Uterine smooth muscle cell (primary cell): ENCODE results near the gene CAST. TPM values are rescaled to one million over a fixed set of nuclear protein-coding genes. Genes with fewer than 3 reads are reported as not detected.

Experiments
- total RNA-seq: library from RNA; depleted of rRNA; stranded (reverse); fragments of >200 nt; gene quantifications from 2 replicates; pipeline ENCODE4 v1.2.3, GENCODE V29; 2014

The CAST gene
- 237 and 239 TPM in 2 replicates for total RNA-seq

GRCh38 chr5:96661855-96662724 is at the start of gene CAST:
Gene CAST, plus strand, starts transcription at chr5:96662376. Its CDS starts 47 bp downstream, at chr5:96662423.

Other genes with a start within 250 kb of the CAST start
- gene PCSK1, start 229.1 kb upstream of the CAST start, total RNA-seq: 0.62 and 0.89 TPM in 2 replicates
- 47.1 and 61.2 TPM in 2 replicates for gene ERAP1, start 145.6 kb downstream of the CAST start, total RNA-seq
- 40.6 and 50.8 TPM in 2 replicates for gene ERAP2, start 214.1 kb downstream of the CAST start, total RNA-seq